K562 (cell line): ENCODE results near the gene RPS6KA2. TPM values are rescaled to one million over a fixed set of nuclear protein-coding genes. Genes with fewer than 3 reads are reported as not detected.

Experiments
- ATAC-seq: fragments of 200-7000 bp; cut with Tn5 transposase; 3 replicates; pipeline ENCODE4 v1.9.1; 2020; ENCODE audit warnings: moderate library complexity
- BruUV-seq: library from RNA; stranded (reverse); fragments of 400-500 nt; replicated peaks from 2 replicates; lab custom pipeline; 2021; lab: Mats Ljungman, UMichigan
- CTCF ChIA-PET: fragments of 300-600 bp; formaldehyde crosslinking; extraction: SDS; loops from one replicate; lab custom pipeline; 2021; ENCODE audit warnings: low intra/inter-chr PET ratio; lab: Yijun Ruan, JAX
- POLR2A ChIA-PET: fragments of 300-600, 350-650 bp; sonication (Branson Sonifier 250); formaldehyde crosslinking; extraction: SDS; loops from one replicate; lab custom pipeline; 2021; ENCODE audit warnings: antibody characterized with exemption, inconsistent platforms; lab: Yijun Ruan, JAX
- DNase-seq, 4 experiments: peaks; one replicate each; pipeline versions ENCODE4 v3.0.0 to v3.0.0-alpha.2; 2011 to 2018; ENCODE audit warnings: low spot score in 3 of 4, mixed read lengths in 3 of 4; ENCODE audit errors: extremely low read depth in 1 of 4
- FAIRE-seq: peaks from 2 replicates; lab custom pipeline; 2011; peaks lifted over from hg19 to GRCh38; lab: Jason Lieb, UNC
- H2AFZ ChIP-seq: 2 replicates; pipeline ENCODE4 v1.6.0; 2011; ENCODE audit warnings: low read depth, low read length, control low read depth, inconsistent platforms
- H3K27ac ChIP-seq: fragments of 200-600 bp; 3 replicates; pipeline ENCODE4 v1.8.0; 2011; ENCODE audit warnings: low read depth, mild to moderate bottlenecking, control low read depth, inconsistent platforms, low read length, moderate library complexity, mixed read lengths; ENCODE audit errors: extremely low read depth
- H3K27me3 ChIP-seq, 2 experiments: fragments of 300-600 bp in 1 of 2; 2 replicates in 1 of 2; 3 replicates in 1 of 2; pipeline versions ENCODE4 v1.6.0 to v1.8.0; 2011; ENCODE audit warnings: inconsistent platforms in 2 of 2, low read length in 2 of 2, mild to moderate bottlenecking in 1 of 2, mixed read lengths in 1 of 2, moderate library complexity in 1 of 2; ENCODE audit not compliant: control insufficient read depth in 2 of 2, insufficient read depth in 2 of 2
- H3K36me3 ChIP-seq: fragments of 300-600 bp; 3 replicates; pipeline ENCODE4 v1.8.0; 2011; ENCODE audit warnings: mild to moderate bottlenecking, low read length, inconsistent platforms; ENCODE audit not compliant: control insufficient read depth, insufficient read depth
- H3K4me1 ChIP-seq, 2 experiments: fragments of 200-600 bp in 1 of 2; replicated peaks in 1 of 2; 2 replicates in 1 of 2; 3 replicates in 1 of 2; pipeline versions ENCODE4 v1.5.1 to v1.8.0; 2011; ENCODE audit warnings: inconsistent platforms in 2 of 2, low read length in 2 of 2, mild to moderate bottlenecking in 1 of 2, mixed read lengths in 1 of 2, moderate library complexity in 1 of 2; ENCODE audit not compliant: control insufficient read depth in 2 of 2, insufficient read depth in 2 of 2
- H3K4me2 ChIP-seq: 2 replicates; pipeline ENCODE4 v1.6.1; 2011; ENCODE audit warnings: low read length, control low read depth, inconsistent platforms, mixed read lengths; ENCODE audit not compliant: insufficient read depth
- H3K4me3 ChIP-seq: fragments of 200-600 bp; sonication (generic), shearing (Covaris generic); 2 replicates; pipeline ENCODE4 v1.5.1; 2016; ENCODE audit warnings: control low read depth, inconsistent platforms
- H3K79me2 ChIP-seq: fragments of 200-600 bp; 3 replicates; pipeline ENCODE4 v1.8.0; 2011; ENCODE audit warnings: low read length, inconsistent platforms; ENCODE audit not compliant: control insufficient read depth, insufficient read depth
- H3K9ac ChIP-seq, 2 experiments: 2 replicates each; pipeline versions ENCODE4 v1.6.0 to v1.6.1; 2011; ENCODE audit warnings: low read depth in 2 of 2, low read length in 2 of 2, control low read depth in 1 of 2, inconsistent platforms in 1 of 2, mild to moderate bottlenecking in 1 of 2, mixed read lengths in 1 of 2; ENCODE audit not compliant: insufficient read depth in 1 of 2
- H3K9me1 ChIP-seq: one replicate; pipeline ENCODE4 v1.6.0; 2011; ENCODE audit warnings: inconsistent platforms, mild to moderate bottlenecking, low read length, moderate library complexity; ENCODE audit not compliant: control insufficient read depth, insufficient read depth
- H3K9me3 ChIP-seq: replicated peaks from 2 replicates; pipeline ENCODE4 v1.5.1; 2011; ENCODE audit warnings: low read depth, low read length, inconsistent platforms; ENCODE audit not compliant: control insufficient read depth, insufficient read depth
- H4K20me1 ChIP-seq: replicated peaks from 2 replicates; pipeline ENCODE4 v1.6.1; 2011; ENCODE audit warnings: low read length, inconsistent platforms, mixed read lengths; ENCODE audit not compliant: control insufficient read depth, insufficient read depth
- ETV6 ChIP-seq, 3 experiments: fragments of 150-350 bp in 1 of 3; sonication (generic) in 1 of 3; formaldehyde crosslinking in 1 of 3; IDR thresholded peaks; 2 replicates each; pipeline versions ENCODE4 v1.6.1 to v1.8.0; 2014 to 2022; ENCODE audit warnings: borderline replicate concordance in 2 of 3, low read depth in 2 of 3, antibody characterized with exemption in 1 of 3, low read length in 1 of 3, mild to moderate bottlenecking in 1 of 3, missing genetic modification reagents in 1 of 3
- FOSL1 ChIP-seq: fragments of 200-800 bp; sonication (Bioruptor generic); conservative IDR thresholded peaks from 2 replicates; pipeline ENCODE4 v1.6.1; 2016; ENCODE audit warnings: missing genetic modification characterization, missing compliant biosample characterization
- JUN ChIP-seq, 2 experiments: sonication (generic) in 1 of 2; formaldehyde crosslinking in 1 of 2; IDR thresholded peaks; 2 replicates each; pipeline versions ENCODE4 v1.6.1 to v1.8.0; 2012 to 2022; ENCODE audit warnings: borderline replicate concordance in 2 of 2, mild to moderate bottlenecking in 2 of 2, improper control_type of control experiment in 1 of 2, low read depth in 1 of 2, low read length in 1 of 2, missing genetic modification reagents in 1 of 2
- NFE2 ChIP-seq: IDR thresholded peaks from 2 replicates; pipeline ENCODE4 v1.6.1; 2014; ENCODE audit warnings: antibody characterized with exemption, low read depth
- PYGO2 ChIP-seq: fragments of 450-650 bp; IDR thresholded peaks from 2 replicates; pipeline ENCODE4 v1.6.1; 2016; ENCODE audit warnings: mild to moderate bottlenecking, missing genetic modification characterization, moderate library complexity, missing compliant biosample characterization
- SETDB1 ChIP-seq: IDR thresholded peaks from one replicate; pipeline ENCODE4 v1.6.1; 2012; ENCODE audit warnings: low read length, control low read depth, inconsistent platforms
- SMARCC2 ChIP-seq: fragments of 450-650 bp; IDR thresholded peaks from 2 replicates; pipeline ENCODE4 v1.6.1; 2017; ENCODE audit warnings: antibody characterized with exemption, moderate library complexity, mild to moderate bottlenecking, low read depth
- STAT5B ChIP-seq: fragments of 250-450 bp; sonication (Bioruptor Pico); IDR thresholded peaks from 2 replicates; pipeline ENCODE4 v1.8.0; 2021; ENCODE audit warnings: mild to moderate bottlenecking, inconsistent platforms
- ZNF561 ChIP-seq: fragments of 450-650 bp; formaldehyde crosslinking; conservative IDR thresholded peaks from 2 replicates; pipeline ENCODE4 v1.4.0; 2020; ENCODE audit warnings: mild to moderate bottlenecking, moderate library complexity
- WGBS: fragments of 100-300 bp; shearing (Covaris generic); methylation state at CpG from one replicate; pipeline ENCODE4 v1.1.6; 2016; ENCODE audit warnings: low coverage, mixed read lengths; ENCODE audit not compliant: insufficient coverage; ENCODE audit errors: missing lambda C conversion rate; 5-methylcytosine and 5-hydroxymethylcytosine counted together
- in situ Hi-C: fragments of 300-500 bp; cut with MboI; formaldehyde crosslinking; loops from 4 replicates; pipeline ENCODE4 v1.15.0; 2018; ENCODE audit warnings: inconsistent platforms, mixed read lengths
- intact Hi-C: fragments of 100-400 bp; cut with micrococcal nuclease; formaldehyde crosslinking; loops from 2 replicates; pipeline ENCODE4 v1.14.2; 2022
- polyA plus RNA-seq, 8 experiments: library from polyadenylated mRNA; depleted of rRNA in 4 of 8; stranded (reverse) in 5 of 8; unstranded in 3 of 8; fragments of >200 nt; fragmentation: Nextera tagmentation in 2 of 8; fragmentation: Illumina TruSeq in 1 of 8; extraction: Ambion mirVana in 2 of 8; extraction: Trizol in 1 of 8; gene quantifications; 2 replicates each; pipeline versions ENCODE4 v1.2.1 to v1.2.3, GENCODE V29; 2011 to 2014; ENCODE audit warnings: inconsistent platforms in 1 of 8, missing spikeins in 1 of 8
- total RNA-seq, 7 experiments: library from RNA; depleted of rRNA in 6 of 7; stranded (reverse); fragments of >200 nt in 6 of 7; fragmentation: Illumina TruSeq in 2 of 7; extraction: Trizol in 2 of 7; gene quantifications; 2 replicates each; pipeline versions ENCODE4 v1.2.1 to v1.2.3, GENCODE V29; 2011 to 2021; ENCODE audit warnings: low replicate concordance in 1 of 7
- TF ChIP-seq, protein P1 (sequence below): fragments of 250-450 bp; sonication (Bioruptor Pico); IDR thresholded peaks from 2 replicates; pipeline ENCODE4 v1.4.0; 2020; ENCODE audit warnings: mild to moderate bottlenecking

The RPS6KA2 gene
- total and polyA plus RNA-seq, 9 of the 15 experiments (the other 6 are each of a cell fraction or from before 2014, with no cell fraction given): 0.29 to 1.00 (median 0.53) TPM

DNA sequence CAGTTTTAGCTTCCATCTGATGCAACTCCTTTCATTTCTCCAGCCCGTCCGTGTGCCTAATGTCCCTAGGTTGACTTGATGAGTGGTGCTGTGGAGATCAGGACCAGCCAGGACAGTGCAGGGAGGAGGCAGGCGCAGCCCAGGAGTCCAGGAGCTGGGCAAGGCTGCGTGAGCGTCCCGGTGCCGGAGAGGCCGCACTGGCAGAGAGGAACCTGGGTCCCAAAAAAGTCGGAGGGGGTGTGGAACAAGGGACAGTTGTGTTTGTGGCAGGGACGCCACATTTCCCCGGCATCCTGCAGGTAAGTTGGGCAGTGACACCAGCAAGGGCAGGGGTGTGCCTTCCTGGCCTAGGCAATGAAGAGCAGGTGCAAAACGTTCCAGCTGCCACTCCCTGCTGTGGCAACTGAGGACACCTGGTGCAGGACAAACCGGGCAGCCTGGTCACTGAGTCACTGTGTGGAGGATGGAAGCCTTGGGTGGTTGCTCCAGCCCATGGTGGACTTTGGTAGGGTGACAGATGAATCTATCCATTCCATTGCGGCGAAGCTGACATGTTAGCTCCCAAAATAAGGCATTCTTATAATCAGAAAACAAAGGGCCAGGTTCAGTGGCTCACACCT is 93.7 kb downstream of the RPS6KA2 start:
- FAIRE-seq (no peak), ATAC-seq (no peak), DNase-seq (no peak)
- peaks cover 47 to 66% of the 10 kb centered on the region in 2 experiments; a peak in 4 of 5 replicates for H3K27me3 ChIP-seq
- no peaks in the 10 kb centered on the region for H3K79me2 ChIP-seq
- no peaks in the 10 kb centered on the region for H4K20me1 ChIP-seq
- no peaks in the 10 kb centered on the region for H3K4me1 ChIP-seq
- no peak overlapping the region for H3K4me3 ChIP-seq
- in situ Hi-C loops: no loop called here
- ChIA-PET CTCF (no interaction called here), POLR2A (no interaction called here)
- 1% methylated on average over 15 of the region's 15 CpGs for WGBS
- no peak overlapping the region for H2AFZ ChIP-seq
- H3K4me2 ChIP-seq: no peak overlapping the region
- no peaks in the 10 kb centered on the region for H3K9me1 ChIP-seq
- no peak for TF ChIP-seq JUN (IDR thresholded peaks at IDR 0.05; ENCODE audit: borderline replicate concordance, low read depth, low read length)
- TF ChIP-seq JUN (CRISPR knock-in tag; IDR thresholded peaks at IDR 0.05; ENCODE audit: borderline replicate concordance): no peak
- TF ChIP-seq ZNF561 (CRISPR knock-in tag): no peak
- TF ChIP-seq SETDB1: no peak
- TF ChIP-seq NFE2: no peak
- no peak for TF ChIP-seq ETV6 (IDR thresholded peaks at IDR 0.05; ENCODE audit: borderline replicate concordance in 1 of 2, low read depth in 2 of 2, low read length in 1 of 2)
- no peak for TF ChIP-seq ETV6 (CRISPR knock-in tag; IDR thresholded peaks at IDR 0.05; ENCODE audit: borderline replicate concordance)
- TF ChIP-seq, protein P1, sequence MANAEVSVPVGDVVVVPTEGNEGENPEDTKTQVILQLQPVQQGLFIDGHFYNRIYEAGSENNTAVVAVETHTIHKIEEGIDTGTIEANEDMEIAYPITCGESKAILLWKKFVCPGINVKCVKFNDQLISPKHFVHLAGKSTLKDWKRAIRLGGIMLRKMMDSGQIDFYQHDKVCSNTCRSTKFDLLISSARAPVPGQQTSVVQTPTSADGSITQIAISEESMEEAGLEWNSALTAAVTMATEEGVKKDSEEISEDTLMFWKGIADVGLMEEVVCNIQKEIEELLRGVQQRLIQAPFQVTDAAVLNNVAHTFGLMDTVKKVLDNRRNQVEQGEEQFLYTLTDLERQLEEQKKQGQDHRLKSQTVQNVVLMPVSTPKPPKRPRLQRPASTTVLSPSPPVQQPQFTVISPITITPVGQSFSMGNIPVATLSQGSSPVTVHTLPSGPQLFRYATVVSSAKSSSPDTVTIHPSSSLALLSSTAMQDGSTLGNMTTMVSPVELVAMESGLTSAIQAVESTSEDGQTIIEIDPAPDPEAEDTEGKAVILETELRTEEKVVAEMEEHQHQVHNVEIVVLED (CRISPR knock-in tag): no peak
- TF ChIP-seq FOSL1 (tag): no peak
- TF ChIP-seq PYGO2 (tag): no peak
- TF ChIP-seq STAT5B: no peak
- TF ChIP-seq SMARCC2: no peak
- no peaks in the 10 kb centered on the region for H3K36me3 ChIP-seq
- no peaks in the 10 kb centered on the region for H3K9me3 ChIP-seq
- no TSS peak for BruUV-seq
- intact Hi-C loops: no loop called here
- H3K9ac ChIP-seq: no peak overlapping the region
- H3K27ac ChIP-seq: no peak overlapping the region
